IMR-90 (cell line): ENCODE data around the gene PPA2. TPM values are rescaled to one million over a fixed set of nuclear protein-coding genes. Genes with fewer than 3 reads are reported as not detected.

Experiments
- ATAC-seq: fragments of 200-7000 bp; cut with Tn5 transposase; 2 replicates; pipeline ENCODE4 v1.9.1; 2020; ENCODE audit warnings: low read depth, mild to moderate bottlenecking, moderate library complexity
- BruUV-seq: library from RNA; stranded (reverse); fragments of 400-500 nt; replicated peaks from 2 replicates; lab custom pipeline; 2021; lab: Mats Ljungman, UMichigan
- CTCF ChIA-PET: fragments of 300-600 bp; formaldehyde crosslinking; extraction: SDS; loops from one replicate; lab custom pipeline; 2021; ENCODE audit warnings: antibody characterized with exemption; lab: Yijun Ruan, JAX
- POLR2A ChIA-PET: fragments of 300-600 bp; sonication (Branson Sonifier 250); formaldehyde crosslinking; loops from one replicate; lab custom pipeline; 2022; ENCODE audit warnings: antibody characterized with exemption; ENCODE audit not compliant: unreplicated experiment; lab: Charles Lee
- DNase-seq: peaks from one replicate; pipeline ENCODE4 v3.0.0; 2013
- H2AFZ ChIP-seq: replicated peaks from 2 replicates; pipeline ENCODE3; 2013; ENCODE audit warnings: low read length, mild to moderate bottlenecking; ENCODE audit not compliant: poor library complexity
- H2AK5ac ChIP-seq: 2 replicates; pipeline ENCODE4 v1.6.1; 2013; ENCODE audit warnings: low read depth, low read length, inconsistent platforms
- H2AK9ac ChIP-seq: replicated peaks from 2 replicates; pipeline ENCODE3; 2013; ENCODE audit warnings: mild to moderate bottlenecking, low read depth, low read length, moderate library complexity; ENCODE audit not compliant: poor library complexity
- H2BK120ac ChIP-seq: 2 replicates; pipeline ENCODE4 v1.6.1; 2013; ENCODE audit warnings: low read depth, low read length, inconsistent platforms
- H2BK15ac ChIP-seq: 3 replicates; pipeline ENCODE4 v1.6.1; 2013; ENCODE audit warnings: low read depth, low read length, inconsistent platforms
- H2BK20ac ChIP-seq: 2 replicates; pipeline ENCODE4 v1.6.1; 2013; ENCODE audit warnings: low read depth, mild to moderate bottlenecking, inconsistent platforms, low read length, moderate library complexity
- H2BK5ac ChIP-seq: 2 replicates; pipeline ENCODE4 v1.6.1; 2013; ENCODE audit warnings: mild to moderate bottlenecking, low read depth, low read length, inconsistent platforms; ENCODE audit not compliant: poor library complexity, severe bottlenecking
- H3K14ac ChIP-seq: replicated peaks from 2 replicates; pipeline ENCODE4 v1.6.1; 2013; ENCODE audit warnings: low read depth, low read length, inconsistent platforms
- H3K18ac ChIP-seq: 2 replicates; pipeline ENCODE4 v1.6.1; 2013; ENCODE audit warnings: low read depth, low read length, control low read depth
- H3K23ac ChIP-seq: 2 replicates; pipeline ENCODE4 v1.6.1; 2013; ENCODE audit warnings: low read depth, low read length, inconsistent platforms
- H3K27ac ChIP-seq: 2 replicates; pipeline ENCODE4 v1.5.1; 2013; ENCODE audit warnings: mild to moderate bottlenecking, control low read depth, low read length; ENCODE audit not compliant: insufficient read depth
- H3K27me3 ChIP-seq: 2 replicates; pipeline ENCODE4 v1.6.1; 2013; ENCODE audit warnings: low read length; ENCODE audit not compliant: control insufficient read depth, insufficient read depth
- H3K36me3 ChIP-seq: 2 replicates; pipeline ENCODE4 v1.6.1; 2013; ENCODE audit warnings: low read length, mixed read lengths; ENCODE audit not compliant: control insufficient read depth, insufficient read depth
- H3K4ac ChIP-seq: 2 replicates; pipeline ENCODE4 v1.6.1; 2013; ENCODE audit warnings: low read depth, low read length, inconsistent platforms
- H3K4me1 ChIP-seq: 2 replicates; pipeline ENCODE4 v1.6.1; 2013; ENCODE audit warnings: low read length, mixed read lengths; ENCODE audit not compliant: control insufficient read depth, insufficient read depth
- H3K4me2 ChIP-seq: 2 replicates; pipeline ENCODE4 v1.6.1; 2013; ENCODE audit warnings: low read depth, mild to moderate bottlenecking, control low read depth, low read length, moderate library complexity
- H3K4me3 ChIP-seq: 2 replicates; pipeline ENCODE4 v1.5.1; 2013; ENCODE audit warnings: low read depth, mild to moderate bottlenecking, control low read depth, low read length, moderate library complexity; ENCODE audit not compliant: insufficient read depth
- H3K56ac ChIP-seq: 2 replicates; pipeline ENCODE4 v1.6.1; 2013; ENCODE audit warnings: low read length, inconsistent platforms; ENCODE audit not compliant: insufficient read depth; ENCODE audit errors: extremely low read depth
- H3K79me1 ChIP-seq, 2 experiments: 2 replicates each; pipeline ENCODE4 v1.6.1; 2013; ENCODE audit warnings: low read length in 2 of 2, inconsistent platforms in 1 of 2, low read depth in 1 of 2
- H3K9ac ChIP-seq: 2 replicates; pipeline ENCODE4 v1.6.1; 2013; ENCODE audit warnings: low read depth, low read length, control low read depth
- H3K9me1 ChIP-seq: 2 replicates; pipeline ENCODE4 v1.6.1; 2013; ENCODE audit warnings: low read length, inconsistent platforms; ENCODE audit not compliant: insufficient read depth
- H3K9me3 ChIP-seq: 2 replicates; pipeline ENCODE4 v1.6.1; 2013; ENCODE audit warnings: low read length; ENCODE audit not compliant: control insufficient read depth, insufficient read depth
- H4K20me1 ChIP-seq: 2 replicates; pipeline ENCODE4 v1.6.1; 2013; ENCODE audit warnings: low read length, inconsistent platforms; ENCODE audit not compliant: insufficient read depth
- H4K5ac ChIP-seq: 2 replicates; pipeline ENCODE4 v1.6.1; 2013; ENCODE audit warnings: mild to moderate bottlenecking, low read depth, low read length, control low read depth
- H4K8ac ChIP-seq, 2 experiments: 2 replicates each; pipeline ENCODE4 v1.6.1; 2013; ENCODE audit warnings: low read depth in 2 of 2, low read length in 2 of 2, control low read depth in 1 of 2, inconsistent platforms in 1 of 2
- H4K91ac ChIP-seq: 2 replicates; pipeline ENCODE4 v1.6.1; 2013; ENCODE audit warnings: low read depth, low read length, inconsistent platforms; ENCODE audit not compliant: insufficient read depth
- BHLHE40 ChIP-seq: fragments of 150-350 bp; IDR thresholded peaks from 2 replicates; pipeline ENCODE4 v1.6.1; 2016; ENCODE audit warnings: mild to moderate bottlenecking, low read depth, low read length
- CHD1 ChIP-seq: IDR thresholded peaks from 2 replicates; pipeline ENCODE4 v1.6.1; 2012; ENCODE audit warnings: low read depth, low read length, improper control_type of control experiment
- NFE2L2 ChIP-seq: fragments of 150-350 bp; IDR thresholded peaks from 2 replicates; pipeline ENCODE4 v1.6.1; 2016; ENCODE audit warnings: low read depth, mild to moderate bottlenecking, low read length
- POLR2A ChIP-seq: IDR thresholded peaks from 2 replicates; pipeline ENCODE4 v1.6.1; 2012; ENCODE audit warnings: mild to moderate bottlenecking, low read depth, low read length
- RCOR1 ChIP-seq: IDR thresholded peaks from 2 replicates; pipeline ENCODE4 v1.6.1; 2012; ENCODE audit warnings: mild to moderate bottlenecking, low read length, improper control_type of control experiment; ENCODE audit not compliant: insufficient replicate concordance
- RFX5 ChIP-seq: IDR thresholded peaks from 2 replicates; pipeline ENCODE4 v1.8.0; 2012; ENCODE audit warnings: low read depth, mild to moderate bottlenecking, low read length, moderate library complexity
- SMC3 ChIP-seq: fragments of 150-350 bp; IDR thresholded peaks from 2 replicates; pipeline ENCODE4 v1.6.1; 2016; ENCODE audit warnings: low read depth, mild to moderate bottlenecking, antibody characterized with exemption, low read length, moderate library complexity
- WGBS, 2 experiments: methylation state at CpG; one replicate each; pipeline versions ENCODE4 v1.1.5 to v1.1.7; 2013; ENCODE audit warnings: missing lambda C conversion rate in 2 of 2; ENCODE audit not compliant: insufficient read length in 1 of 2; ENCODE audit errors: extremely low coverage in 2 of 2; 5-methylcytosine and 5-hydroxymethylcytosine counted together
- dilution Hi-C: fragments of 300-500 bp; cut with HindIII; formaldehyde crosslinking; loops from one replicate; pipeline ENCODE4 v1.14.3; 2018; ENCODE audit warnings: low sequenced_read_pairs; ENCODE audit not compliant: unreplicated experiment
- in situ Hi-C: fragments of 300-500 bp; cut with MboI; formaldehyde crosslinking; loops from 3 replicates; pipeline ENCODE4 v1.14.3; 2019; ENCODE audit warnings: low sequenced_read_pairs, inconsistent platforms, mixed read lengths
- intact Hi-C: fragments of 100-400 bp; cut with micrococcal nuclease; formaldehyde crosslinking; loops from 2 replicates; pipeline ENCODE4 v1.10.0; 2022
- polyA plus RNA-seq, 3 experiments: library from polyadenylated mRNA; depleted of rRNA; stranded (reverse); fragments of >200 nt; gene quantifications; 2 replicates each; pipeline ENCODE4 v1.2.3, GENCODE V29; 2012; ENCODE audit warnings: low replicate concordance in 1 of 3
- total RNA-seq: library from RNA; depleted of rRNA; stranded (reverse); fragments of >200 nt; gene quantifications from 2 replicates; pipeline ENCODE4 v1.2.3, GENCODE V29; 2012
- TF ChIP-seq, protein P1 (sequence below): conservative IDR thresholded peaks from 2 replicates; pipeline ENCODE4 v1.5.1; 2012; ENCODE audit warnings: mild to moderate bottlenecking, low read depth, low read length, improper control_type of control experiment
- TF ChIP-seq, protein P2 (sequence below): fragments of 150-350 bp; IDR thresholded peaks from 2 replicates; pipeline ENCODE4 v1.6.1; 2017; ENCODE audit warnings: mild to moderate bottlenecking, antibody characterized with exemption, low read length, low read depth

Gene PPA2
- total and polyA plus RNA-seq, 2 of the 4 experiments (the other 2 are of a cell fraction), result 43.1 to 52.5 TPM

DNA sequence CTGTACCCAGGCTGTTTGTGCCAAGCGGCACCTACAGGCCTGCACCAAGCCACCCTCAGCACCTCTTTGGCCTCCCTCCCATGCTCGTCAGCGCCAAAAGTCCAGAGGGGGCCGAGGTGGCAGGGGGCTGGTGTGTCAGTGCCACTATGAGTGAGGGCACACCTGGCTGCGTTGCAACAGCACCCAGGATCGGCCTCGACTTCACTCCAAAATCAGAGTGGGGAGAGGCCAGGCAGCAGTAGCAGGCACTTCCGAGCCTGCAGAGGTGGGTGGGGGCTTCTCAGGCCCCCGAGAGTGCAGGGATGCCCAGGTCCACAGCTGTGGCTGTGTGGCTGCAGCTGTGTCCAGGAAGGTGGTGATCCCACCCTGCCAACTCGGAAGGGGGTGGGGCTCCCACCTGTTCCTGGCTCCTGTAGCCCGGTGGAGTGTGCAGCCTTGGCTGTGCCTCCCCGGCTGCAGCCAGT is 58.5 kb downstream of the PPA2 start:
- CTCF ChIA-PET, result no interaction called here

More for the DNA sequence above, 58.5 kb downstream of the PPA2 start:
- Histone ChIP-seq H3K4ac (no peak overlapping the region), H4K5ac (no peak overlapping the region), H3K4me2 (no peak overlapping the region), H4K8ac (no peak overlapping the region), H3K27ac (no peak overlapping the region), H3K79me1 (no peaks in the 10 kb centered on the region), H3K4me1 (no peaks in the 10 kb centered on the region), H4K91ac (no peak overlapping the region), H3K9me1 (peaks cover 2% of the 10 kb centered on the region; the same call in 1 of the 2 replicates), H2AFZ (no peak overlapping the region), H2BK15ac (no peak overlapping the region), H3K23ac (no peak overlapping the region), H2AK5ac (no peak overlapping the region), H3K9ac (no peak overlapping the region), H3K27me3 (no peaks in the 10 kb centered on the region), H3K56ac (no peak overlapping the region), H3K18ac (no peak overlapping the region), H3K14ac (no peak overlapping the region), H2BK20ac (no peak overlapping the region), H2AK9ac (no peak overlapping the region), H3K4me3 (no peak overlapping the region), H3K36me3 (peaks cover 8% of the 10 kb centered on the region; the same call in 1 of the 2 replicates), H2BK120ac (no peak overlapping the region), H2BK5ac (no peak overlapping the region), H3K9me3 (no peaks in the 10 kb centered on the region), H4K20me1 (no peaks in the 10 kb centered on the region)
- DNase-seq (no peak), ATAC-seq (no peak)
- intact Hi-C loops (no loop called here), in situ Hi-C loops (no loop called here), dilution Hi-C loops (no loop called here)
- TF ChIP-seq BHLHE40, result no peak
- no peak for TF ChIP-seq NFE2L2
- no peak for TF ChIP-seq RCOR1
- no peak for TF ChIP-seq POLR2A
- no peak for TF ChIP-seq SMC3
- TF ChIP-seq, protein P1, sequence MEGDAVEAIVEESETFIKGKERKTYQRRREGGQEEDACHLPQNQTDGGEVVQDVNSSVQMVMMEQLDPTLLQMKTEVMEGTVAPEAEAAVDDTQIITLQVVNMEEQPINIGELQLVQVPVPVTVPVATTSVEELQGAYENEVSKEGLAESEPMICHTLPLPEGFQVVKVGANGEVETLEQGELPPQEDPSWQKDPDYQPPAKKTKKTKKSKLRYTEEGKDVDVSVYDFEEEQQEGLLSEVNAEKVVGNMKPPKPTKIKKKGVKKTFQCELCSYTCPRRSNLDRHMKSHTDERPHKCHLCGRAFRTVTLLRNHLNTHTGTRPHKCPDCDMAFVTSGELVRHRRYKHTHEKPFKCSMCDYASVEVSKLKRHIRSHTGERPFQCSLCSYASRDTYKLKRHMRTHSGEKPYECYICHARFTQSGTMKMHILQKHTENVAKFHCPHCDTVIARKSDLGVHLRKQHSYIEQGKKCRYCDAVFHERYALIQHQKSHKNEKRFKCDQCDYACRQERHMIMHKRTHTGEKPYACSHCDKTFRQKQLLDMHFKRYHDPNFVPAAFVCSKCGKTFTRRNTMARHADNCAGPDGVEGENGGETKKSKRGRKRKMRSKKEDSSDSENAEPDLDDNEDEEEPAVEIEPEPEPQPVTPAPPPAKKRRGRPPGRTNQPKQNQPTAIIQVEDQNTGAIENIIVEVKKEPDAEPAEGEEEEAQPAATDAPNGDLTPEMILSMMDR, result no peak
- TF ChIP-seq, protein P2, sequence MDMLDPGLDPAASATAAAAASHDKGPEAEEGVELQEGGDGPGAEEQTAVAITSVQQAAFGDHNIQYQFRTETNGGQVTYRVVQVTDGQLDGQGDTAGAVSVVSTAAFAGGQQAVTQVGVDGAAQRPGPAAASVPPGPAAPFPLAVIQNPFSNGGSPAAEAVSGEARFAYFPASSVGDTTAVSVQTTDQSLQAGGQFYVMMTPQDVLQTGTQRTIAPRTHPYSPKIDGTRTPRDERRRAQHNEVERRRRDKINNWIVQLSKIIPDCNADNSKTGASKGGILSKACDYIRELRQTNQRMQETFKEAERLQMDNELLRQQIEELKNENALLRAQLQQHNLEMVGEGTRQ, result no peak
- TF ChIP-seq CHD1, result no peak
- TF ChIP-seq RFX5, result no peak
- BruUV-seq, result no TSS peak
- WGBS, 2 experiments, result no CpG with 5 or more reads among the region's 12 CpGs
- POLR2A ChIA-PET, result no interaction called here
